IMR-90 (cell line): ENCODE results near the gene KCNMA1. TPM values are rescaled to one million over a fixed set of nuclear protein-coding genes. Genes with fewer than 3 reads are reported as not detected.

ENCODE experiments used
- ATAC-seq: fragments of 200-7000 bp; cut with Tn5 transposase; 2 replicates; pipeline ENCODE4 v1.9.1; 2020; ENCODE audit warnings: low read depth, mild to moderate bottlenecking, moderate library complexity
- BruUV-seq: library from RNA; stranded (reverse); fragments of 400-500 nt; replicated peaks from 2 replicates; lab custom pipeline; 2021; lab: Mats Ljungman, UMichigan
- CTCF ChIA-PET: fragments of 300-600 bp; formaldehyde crosslinking; extraction: SDS; loops from one replicate; lab custom pipeline; 2021; ENCODE audit warnings: antibody characterized with exemption; lab: Yijun Ruan, JAX
- POLR2A ChIA-PET: fragments of 300-600 bp; sonication (Branson Sonifier 250); formaldehyde crosslinking; loops from one replicate; lab custom pipeline; 2022; ENCODE audit warnings: antibody characterized with exemption; ENCODE audit not compliant: unreplicated experiment; lab: Charles Lee
- DNase-seq: peaks from one replicate; pipeline ENCODE4 v3.0.0; 2013
- H2AFZ ChIP-seq: replicated peaks from 2 replicates; pipeline ENCODE3; 2013; ENCODE audit warnings: low read length, mild to moderate bottlenecking; ENCODE audit not compliant: poor library complexity
- H2AK5ac ChIP-seq: 2 replicates; pipeline ENCODE4 v1.6.1; 2013; ENCODE audit warnings: low read depth, low read length, inconsistent platforms
- H2AK9ac ChIP-seq: replicated peaks from 2 replicates; pipeline ENCODE3; 2013; ENCODE audit warnings: mild to moderate bottlenecking, low read depth, low read length, moderate library complexity; ENCODE audit not compliant: poor library complexity
- H2BK120ac ChIP-seq: 2 replicates; pipeline ENCODE4 v1.6.1; 2013; ENCODE audit warnings: low read depth, low read length, inconsistent platforms
- H2BK15ac ChIP-seq: 3 replicates; pipeline ENCODE4 v1.6.1; 2013; ENCODE audit warnings: low read depth, low read length, inconsistent platforms
- H2BK20ac ChIP-seq: 2 replicates; pipeline ENCODE4 v1.6.1; 2013; ENCODE audit warnings: low read depth, mild to moderate bottlenecking, inconsistent platforms, low read length, moderate library complexity
- H2BK5ac ChIP-seq: 2 replicates; pipeline ENCODE4 v1.6.1; 2013; ENCODE audit warnings: mild to moderate bottlenecking, low read depth, low read length, inconsistent platforms; ENCODE audit not compliant: poor library complexity, severe bottlenecking
- H3K14ac ChIP-seq: replicated peaks from 2 replicates; pipeline ENCODE4 v1.6.1; 2013; ENCODE audit warnings: low read depth, low read length, inconsistent platforms
- H3K18ac ChIP-seq: 2 replicates; pipeline ENCODE4 v1.6.1; 2013; ENCODE audit warnings: low read depth, low read length, control low read depth
- H3K23ac ChIP-seq: 2 replicates; pipeline ENCODE4 v1.6.1; 2013; ENCODE audit warnings: low read depth, low read length, inconsistent platforms
- H3K27ac ChIP-seq: 2 replicates; pipeline ENCODE4 v1.5.1; 2013; ENCODE audit warnings: mild to moderate bottlenecking, control low read depth, low read length; ENCODE audit not compliant: insufficient read depth
- H3K27me3 ChIP-seq: 2 replicates; pipeline ENCODE4 v1.6.1; 2013; ENCODE audit warnings: low read length; ENCODE audit not compliant: control insufficient read depth, insufficient read depth
- H3K36me3 ChIP-seq: 2 replicates; pipeline ENCODE4 v1.6.1; 2013; ENCODE audit warnings: low read length, mixed read lengths; ENCODE audit not compliant: control insufficient read depth, insufficient read depth
- H3K4ac ChIP-seq: 2 replicates; pipeline ENCODE4 v1.6.1; 2013; ENCODE audit warnings: low read depth, low read length, inconsistent platforms
- H3K4me1 ChIP-seq: 2 replicates; pipeline ENCODE4 v1.6.1; 2013; ENCODE audit warnings: low read length, mixed read lengths; ENCODE audit not compliant: control insufficient read depth, insufficient read depth
- H3K4me2 ChIP-seq: 2 replicates; pipeline ENCODE4 v1.6.1; 2013; ENCODE audit warnings: low read depth, mild to moderate bottlenecking, control low read depth, low read length, moderate library complexity
- H3K4me3 ChIP-seq: 2 replicates; pipeline ENCODE4 v1.5.1; 2013; ENCODE audit warnings: low read depth, mild to moderate bottlenecking, control low read depth, low read length, moderate library complexity; ENCODE audit not compliant: insufficient read depth
- H3K56ac ChIP-seq: 2 replicates; pipeline ENCODE4 v1.6.1; 2013; ENCODE audit warnings: low read length, inconsistent platforms; ENCODE audit not compliant: insufficient read depth; ENCODE audit errors: extremely low read depth
- H3K79me1 ChIP-seq, 2 experiments: 2 replicates each; pipeline ENCODE4 v1.6.1; 2013; ENCODE audit warnings: low read length in 2 of 2, inconsistent platforms in 1 of 2, low read depth in 1 of 2
- H3K9ac ChIP-seq: 2 replicates; pipeline ENCODE4 v1.6.1; 2013; ENCODE audit warnings: low read depth, low read length, control low read depth
- H3K9me1 ChIP-seq: 2 replicates; pipeline ENCODE4 v1.6.1; 2013; ENCODE audit warnings: low read length, inconsistent platforms; ENCODE audit not compliant: insufficient read depth
- H3K9me3 ChIP-seq: 2 replicates; pipeline ENCODE4 v1.6.1; 2013; ENCODE audit warnings: low read length; ENCODE audit not compliant: control insufficient read depth, insufficient read depth
- H4K20me1 ChIP-seq: 2 replicates; pipeline ENCODE4 v1.6.1; 2013; ENCODE audit warnings: low read length, inconsistent platforms; ENCODE audit not compliant: insufficient read depth
- H4K5ac ChIP-seq: 2 replicates; pipeline ENCODE4 v1.6.1; 2013; ENCODE audit warnings: mild to moderate bottlenecking, low read depth, low read length, control low read depth
- H4K8ac ChIP-seq, 2 experiments: 2 replicates each; pipeline ENCODE4 v1.6.1; 2013; ENCODE audit warnings: low read depth in 2 of 2, low read length in 2 of 2, control low read depth in 1 of 2, inconsistent platforms in 1 of 2
- H4K91ac ChIP-seq: 2 replicates; pipeline ENCODE4 v1.6.1; 2013; ENCODE audit warnings: low read depth, low read length, inconsistent platforms; ENCODE audit not compliant: insufficient read depth
- BHLHE40 ChIP-seq: fragments of 150-350 bp; IDR thresholded peaks from 2 replicates; pipeline ENCODE4 v1.6.1; 2016; ENCODE audit warnings: mild to moderate bottlenecking, low read depth, low read length
- CEBPB ChIP-seq: IDR thresholded peaks from 2 replicates; pipeline ENCODE4 v1.6.1; 2012; ENCODE audit warnings: low read depth, low read length, improper control_type of control experiment
- CHD1 ChIP-seq: IDR thresholded peaks from 2 replicates; pipeline ENCODE4 v1.6.1; 2012; ENCODE audit warnings: low read depth, low read length, improper control_type of control experiment
- CTCF ChIP-seq: conservative IDR thresholded peaks from 2 replicates; pipeline ENCODE4 v1.5.1; 2012; ENCODE audit warnings: mild to moderate bottlenecking, low read depth, low read length, improper control_type of control experiment
- ELK1 ChIP-seq: fragments of 150-350 bp; IDR thresholded peaks from 2 replicates; pipeline ENCODE4 v1.6.1; 2016; ENCODE audit warnings: low read depth, mild to moderate bottlenecking, low read length, moderate library complexity, borderline replicate concordance
- FOS ChIP-seq: fragments of 150-350 bp; IDR thresholded peaks from 2 replicates; pipeline ENCODE4 v1.6.1; 2016; ENCODE audit warnings: low read depth, low read length
- MAFK ChIP-seq: IDR thresholded peaks from 2 replicates; pipeline ENCODE4 v1.6.1; 2012; ENCODE audit warnings: low read depth, low read length, improper control_type of control experiment
- MAZ ChIP-seq: IDR thresholded peaks from 2 replicates; pipeline ENCODE4 v1.6.1; 2012; ENCODE audit warnings: low read depth, mild to moderate bottlenecking, low read length, improper control_type of control experiment, moderate library complexity, borderline replicate concordance
- MXI1 ChIP-seq: IDR thresholded peaks from 2 replicates; pipeline ENCODE4 v1.6.1; 2012; ENCODE audit warnings: low read depth, mild to moderate bottlenecking, low read length, moderate library complexity, borderline replicate concordance
- NFE2L2 ChIP-seq: fragments of 150-350 bp; IDR thresholded peaks from 2 replicates; pipeline ENCODE4 v1.6.1; 2016; ENCODE audit warnings: low read depth, mild to moderate bottlenecking, low read length
- RCOR1 ChIP-seq: IDR thresholded peaks from 2 replicates; pipeline ENCODE4 v1.6.1; 2012; ENCODE audit warnings: mild to moderate bottlenecking, low read length, improper control_type of control experiment; ENCODE audit not compliant: insufficient replicate concordance
- RFX5 ChIP-seq: IDR thresholded peaks from 2 replicates; pipeline ENCODE4 v1.8.0; 2012; ENCODE audit warnings: low read depth, mild to moderate bottlenecking, low read length, moderate library complexity
- SMC3 ChIP-seq: fragments of 150-350 bp; IDR thresholded peaks from 2 replicates; pipeline ENCODE4 v1.6.1; 2016; ENCODE audit warnings: low read depth, mild to moderate bottlenecking, antibody characterized with exemption, low read length, moderate library complexity
- WGBS, 2 experiments: methylation state at CpG; one replicate each; pipeline versions ENCODE4 v1.1.5 to v1.1.7; 2013; ENCODE audit warnings: missing lambda C conversion rate in 2 of 2; ENCODE audit not compliant: insufficient read length in 1 of 2; ENCODE audit errors: extremely low coverage in 2 of 2; 5-methylcytosine and 5-hydroxymethylcytosine counted together
- dilution Hi-C: fragments of 300-500 bp; cut with HindIII; formaldehyde crosslinking; loops from one replicate; pipeline ENCODE4 v1.14.3; 2018; ENCODE audit warnings: low sequenced_read_pairs; ENCODE audit not compliant: unreplicated experiment
- in situ Hi-C: fragments of 300-500 bp; cut with MboI; formaldehyde crosslinking; loops from 3 replicates; pipeline ENCODE4 v1.14.3; 2019; ENCODE audit warnings: low sequenced_read_pairs, inconsistent platforms, mixed read lengths
- intact Hi-C: fragments of 100-400 bp; cut with micrococcal nuclease; formaldehyde crosslinking; loops from 2 replicates; pipeline ENCODE4 v1.10.0; 2022
- polyA plus RNA-seq, 3 experiments: library from polyadenylated mRNA; depleted of rRNA; stranded (reverse); fragments of >200 nt; gene quantifications; 2 replicates each; pipeline ENCODE4 v1.2.3, GENCODE V29; 2012; ENCODE audit warnings: low replicate concordance in 1 of 3
- total RNA-seq: library from RNA; depleted of rRNA; stranded (reverse); fragments of >200 nt; gene quantifications from 2 replicates; pipeline ENCODE4 v1.2.3, GENCODE V29; 2012

Gene KCNMA1
- total and polyA plus RNA-seq, 2 of the 4 experiments (the other 2 are of a cell fraction) = 25.6 to 29.6 TPM

DNA sequence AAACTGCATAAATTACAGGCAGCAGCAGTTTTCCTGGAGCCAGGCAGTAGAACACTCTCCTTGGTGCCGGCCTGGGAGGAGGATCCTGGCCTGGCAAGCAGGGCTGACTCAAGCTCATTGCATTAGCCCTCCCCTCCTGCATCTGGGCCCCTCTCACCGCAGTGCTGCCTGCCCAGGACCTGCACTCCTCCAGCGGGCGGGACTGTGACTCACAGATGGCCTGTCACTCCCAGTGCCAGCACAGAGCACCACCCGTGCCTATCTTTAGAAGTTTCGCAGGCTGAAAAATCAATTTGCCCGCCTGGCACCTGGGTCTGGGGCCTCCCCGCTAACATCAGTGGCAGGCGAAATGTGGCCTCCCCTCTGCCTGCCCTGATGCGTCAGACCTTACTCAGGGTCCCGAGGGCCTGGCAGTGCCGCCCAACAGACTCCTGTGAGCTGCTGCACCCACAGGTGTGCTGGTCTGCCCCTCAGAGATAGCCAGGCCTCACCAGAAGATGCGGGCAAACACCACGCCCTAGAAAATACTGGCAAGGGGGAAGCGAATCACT is 123.8 kb downstream of the KCNMA1 start (continued):
- no peak for TF ChIP-seq ELK1

DNA sequence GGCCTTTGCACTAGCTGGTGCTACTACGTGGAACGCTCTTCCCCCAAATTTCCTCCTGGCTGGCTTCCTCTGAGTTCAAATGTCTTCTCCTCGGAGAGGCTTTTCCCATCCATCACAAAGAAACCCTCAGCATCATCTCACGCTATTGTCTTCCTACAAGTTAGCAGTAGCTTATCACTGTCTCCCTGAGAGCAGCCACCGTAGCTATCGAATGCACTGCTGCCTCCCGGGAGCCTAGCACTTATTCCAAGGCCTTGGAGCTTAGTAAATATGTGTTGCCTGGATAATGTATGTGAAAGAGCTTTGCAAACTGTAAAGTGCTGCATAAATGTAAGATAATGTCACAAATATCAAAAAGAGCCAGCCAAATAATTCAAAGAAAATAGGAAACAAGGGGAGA is 124.4 kb downstream of the KCNMA1 start:
- CTCF ChIA-PET = interaction anchor here (1.0 to 1.6 kb wide), 3 partner anchors 8 to 120 kb away, joined by 3 to 6 read pairs (median 5); no protein-coding TSS in a partner anchor
- Histone ChIP-seq H2BK120ac (peak overlapping the region; percentile 74), H3K27ac (0 out of 2 replicates have a peak overlapping the region, but pooled peaks have one; percentile 20), H4K8ac (peak overlapping the region in 1 of 2 experiments; percentile 78; a peak in 1 of 4 replicates), H2AK9ac (peak overlapping the region; percentile 62), H3K14ac (peak overlapping the region; percentile 38), H2AFZ (peak overlapping the region; percentile 38), H3K4me1 (peaks cover 22% of the 10 kb centered on the region), H3K9me1 (peaks cover 26% of the 10 kb centered on the region), H3K27me3 (no peaks in the 10 kb centered on the region), H3K79me1 (peaks cover 2 to 37% of the 10 kb centered on the region in 2 experiments; a peak in 3 of 4 replicates), H2BK20ac (peak overlapping the region; percentile 66), H4K5ac (no peak overlapping the region; the same call in 1 of the 2 replicates), H3K9ac (no peak overlapping the region), H3K4me3 (no peak overlapping the region), H3K4ac (peak overlapping the region; percentile 64), H3K36me3 (no peaks in the 10 kb centered on the region), H3K18ac (0 out of 2 replicates have a peak overlapping the region, but pooled peaks have one; percentile 1), H3K56ac (no peak overlapping the region; the same call in 1 of the 2 replicates), H2BK15ac (peak overlapping the region; percentile 54; the same call in 1 of the 3 replicates), H2BK5ac (peak overlapping the region; percentile 2), H3K9me3 (no peaks in the 10 kb centered on the region), H2AK5ac (peak overlapping the region; percentile 84; the same call in 1 of the 2 replicates), H4K20me1 (no peaks in the 10 kb centered on the region), H3K23ac (peak overlapping the region; percentile 62; the same call in 1 of the 2 replicates), H4K91ac (peak overlapping the region; percentile 51; the same call in 1 of the 2 replicates), H3K4me2 (no peak overlapping the region)
- 100% methylated on average over 2 of the region's 7 CpGs; no CpG with 5 or more reads in 1 of the 2 experiments for WGBS, 2 experiments
- ATAC-seq (no peak; the same call in 1 of the 2 replicates), DNase-seq (no peak)
- intact Hi-C loops = loop anchor here (5.0 kb wide), 2 partner anchors 86 to 346 kb away; no protein-coding TSS in a partner anchor
- no TSS peak for BruUV-seq
- dilution Hi-C loops = no loop called here
- in situ Hi-C loops = no loop called here
- POLR2A ChIA-PET = interaction anchor here (1.4 kb wide), 1 partner anchor 18 kb away, joined by 3 read pairs; no protein-coding TSS in a partner anchor
- TF ChIP-seq MXI1 (no peak), CHD1 (no peak), RCOR1 (no peak), MAZ (no peak), SMC3 (no peak), CTCF (no peak), FOS (no peak), CEBPB (no peak), NFE2L2 (no peak), BHLHE40 (no peak), MAFK (no peak), RFX5 (no peak)
